ENCODE results near the gene USP35.

USP35 gene

DNA sequence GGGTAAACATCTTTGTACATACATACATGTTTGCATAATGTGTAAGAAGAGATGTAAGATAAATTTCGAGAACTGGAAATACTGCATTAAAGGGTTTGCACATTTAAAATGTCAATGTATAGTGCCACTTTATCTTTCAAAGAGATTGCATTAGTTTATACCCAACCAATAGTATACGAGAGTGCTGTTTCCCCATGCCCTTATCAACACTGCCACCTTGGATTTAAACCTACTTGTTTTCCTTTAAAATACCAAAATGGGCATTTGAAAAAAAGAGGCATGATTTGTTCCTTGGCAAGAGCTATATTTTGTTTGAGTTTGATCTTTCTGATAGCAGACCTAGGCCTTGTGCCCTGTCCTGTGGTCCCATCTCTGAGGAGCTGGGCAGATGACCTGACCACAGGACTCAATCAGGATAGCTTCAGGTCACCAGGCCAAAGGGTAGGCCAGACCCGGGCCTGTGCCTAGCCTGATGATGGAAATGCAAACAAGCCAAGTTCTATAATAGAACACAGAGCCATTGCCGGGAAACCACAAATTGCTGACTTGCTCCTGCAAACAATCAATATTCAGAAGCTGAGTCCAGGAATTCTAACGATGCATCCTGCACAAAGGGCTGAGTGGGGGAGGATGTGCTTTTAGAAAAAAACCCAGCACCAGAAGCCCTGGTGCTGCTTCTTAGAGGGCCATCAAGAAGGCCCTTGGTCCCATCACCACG is 32.4 kb upstream of the USP35 start:
- Histone ChIP-seq H3K27me3 (ENCODE audit: control insufficient read depth in 5 of 5, insufficient read depth in 4 of 5, low read length in 5 of 5) (no peaks in the 10 kb centered on the region), H3K9ac (ENCODE audit: low read length in 5 of 5) (no peak overlapping the region), H3K36me3 (ENCODE audit: control insufficient read depth in 5 of 5, insufficient read depth in 5 of 5, low read length in 5 of 5) (no peaks in the 10 kb centered on the region), H3K27ac (ENCODE audit: low read depth, low read length) (no peak overlapping the region), H3K4me3 (ENCODE audit: low read depth in 1 of 5, low read length in 5 of 5) (no peak overlapping the region), H3K4me1 (ENCODE audit: control insufficient read depth in 5 of 5, insufficient read depth in 5 of 5, low read length in 5 of 5) (peaks cover 0 to 7% (median 0%) of the 10 kb centered on the region in 5 donors), H3K9me3 (ENCODE audit: control insufficient read depth in 5 of 5, low read length in 5 of 5) (no peaks in the 10 kb centered on the region)

DNA sequence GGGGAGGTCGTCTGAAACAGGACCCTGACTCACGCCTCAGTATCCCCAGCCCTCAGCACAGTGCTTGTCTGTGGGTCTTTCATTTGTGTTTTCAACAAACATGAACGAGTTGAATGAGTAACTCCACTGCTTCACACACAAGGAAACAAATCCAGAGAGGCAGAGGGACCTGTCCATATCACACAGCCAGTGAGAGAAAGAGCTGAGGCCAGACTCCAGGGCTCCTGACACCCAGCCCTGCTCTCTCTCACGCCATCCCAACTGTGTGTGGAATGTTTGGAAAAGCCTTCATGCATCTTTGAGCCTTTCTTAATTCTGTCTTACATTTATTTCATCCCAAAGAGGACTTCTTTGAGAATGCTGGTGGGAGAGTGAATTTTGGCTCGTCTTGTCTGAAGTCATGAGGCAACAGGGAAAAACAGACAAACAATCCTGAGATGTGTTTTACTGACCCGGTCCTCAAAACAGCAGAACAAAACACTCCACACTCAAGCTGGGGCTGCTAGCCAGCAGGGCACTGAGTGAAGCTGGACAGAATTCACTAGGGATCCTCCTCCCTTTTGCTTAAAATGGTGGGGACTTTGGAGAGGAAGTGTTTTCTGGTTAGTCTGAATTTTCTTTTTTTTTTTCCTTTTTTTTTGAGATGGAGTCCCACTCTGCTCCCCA is 29.6 kb upstream of the USP35 start:
- H3K27ac ChIP-seq (ENCODE audit: low read depth, low read length): no peak overlapping the region
- no peak overlapping the region for H3K4me3 ChIP-seq (ENCODE audit: low read depth in 1 of 5, low read length in 5 of 5)
- no peaks in the 10 kb centered on the region for H3K9me3 ChIP-seq (ENCODE audit: control insufficient read depth in 5 of 5, low read length in 5 of 5)
- H3K9ac ChIP-seq (ENCODE audit: low read length in 5 of 5): no peak overlapping the region
- H3K4me1 ChIP-seq (ENCODE audit: control insufficient read depth in 5 of 5, insufficient read depth in 5 of 5, low read length in 5 of 5): peaks cover 0 to 12% (median 5%) of the 10 kb centered on the region in 5 donors
- H3K36me3 ChIP-seq (ENCODE audit: control insufficient read depth in 5 of 5, insufficient read depth in 5 of 5, low read length in 5 of 5): no peaks in the 10 kb centered on the region
- H3K27me3 ChIP-seq (ENCODE audit: control insufficient read depth in 5 of 5, insufficient read depth in 4 of 5, low read length in 5 of 5): no peaks in the 10 kb centered on the region

DNA sequence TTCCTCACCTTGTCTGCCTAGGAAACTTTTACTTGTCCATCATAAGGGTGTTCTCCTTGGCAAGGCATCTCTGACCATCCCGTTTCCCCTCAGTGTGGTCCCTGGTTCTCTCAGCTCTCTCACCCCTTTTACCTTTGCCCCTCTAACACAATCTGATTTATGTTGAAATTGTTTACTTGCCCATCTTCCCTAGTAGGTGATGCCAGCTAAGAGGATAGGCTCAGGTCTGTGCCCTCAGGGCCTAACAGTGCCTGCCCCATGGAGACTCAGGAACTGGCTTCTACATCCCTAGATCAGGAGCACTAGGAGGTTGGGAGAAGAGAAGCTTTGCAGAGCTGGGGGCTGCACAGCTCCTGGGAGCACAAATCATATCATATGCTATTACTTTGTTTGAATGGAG is 28.2 kb upstream of the USP35 start:
- H3K4me1 ChIP-seq (ENCODE audit: control insufficient read depth in 5 of 5, insufficient read depth in 5 of 5, low read length in 5 of 5): peaks cover 0 to 15% (median 5%) of the 10 kb centered on the region in 5 donors
- no peaks in the 10 kb centered on the region for H3K36me3 ChIP-seq (ENCODE audit: control insufficient read depth in 5 of 5, insufficient read depth in 5 of 5, low read length in 5 of 5)
- H3K27me3 ChIP-seq (ENCODE audit: control insufficient read depth in 5 of 5, insufficient read depth in 4 of 5, low read length in 5 of 5): no peaks in the 10 kb centered on the region
- peaks cover 0 to 5% (median 0%) of the 10 kb centered on the region in 5 donors for H3K9me3 ChIP-seq (ENCODE audit: control insufficient read depth in 5 of 5, low read length in 5 of 5)
- no peak overlapping the region for H3K4me3 ChIP-seq (ENCODE audit: low read depth in 1 of 5, low read length in 5 of 5)
- H3K27ac ChIP-seq (ENCODE audit: low read depth, low read length): no peak overlapping the region
- no peak overlapping the region for H3K9ac ChIP-seq (ENCODE audit: low read length in 5 of 5)

DNA sequence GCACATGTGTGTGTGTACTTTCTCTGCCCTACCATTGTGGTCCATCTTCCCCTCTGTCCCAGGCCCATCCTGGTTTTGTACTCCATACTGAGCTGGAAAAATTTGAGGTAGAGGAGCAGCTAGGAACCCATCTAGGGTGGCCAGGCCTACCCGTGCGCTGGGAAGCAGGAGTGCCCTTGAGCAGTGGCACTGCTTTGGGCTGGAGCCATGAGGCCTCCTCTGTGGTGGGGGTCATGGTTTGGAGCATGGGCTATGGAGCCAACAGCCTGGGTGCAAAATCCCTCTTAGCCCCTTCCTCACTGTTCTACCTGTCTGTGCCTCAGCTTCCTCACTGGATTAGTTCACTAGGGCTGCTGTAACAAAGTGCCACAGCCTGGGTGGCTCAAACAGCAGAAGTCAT is 27.4 kb upstream of the USP35 start:
- Histone ChIP-seq H3K9ac (ENCODE audit: low read length in 5 of 5) (no peak overlapping the region), H3K9me3 (ENCODE audit: control insufficient read depth in 5 of 5, low read length in 5 of 5) (peaks cover 0 to 5% (median 0%) of the 10 kb centered on the region in 5 donors), H3K27ac (ENCODE audit: low read depth, low read length) (no peak overlapping the region), H3K27me3 (ENCODE audit: control insufficient read depth in 5 of 5, insufficient read depth in 4 of 5, low read length in 5 of 5) (no peaks in the 10 kb centered on the region), H3K4me1 (ENCODE audit: control insufficient read depth in 5 of 5, insufficient read depth in 5 of 5, low read length in 5 of 5) (peaks cover 0 to 15% (median 5%) of the 10 kb centered on the region in 5 donors), H3K36me3 (ENCODE audit: control insufficient read depth in 5 of 5, insufficient read depth in 5 of 5, low read length in 5 of 5) (no peaks in the 10 kb centered on the region), H3K4me3 (ENCODE audit: low read depth in 1 of 5, low read length in 5 of 5) (no peak overlapping the region)

DNA sequence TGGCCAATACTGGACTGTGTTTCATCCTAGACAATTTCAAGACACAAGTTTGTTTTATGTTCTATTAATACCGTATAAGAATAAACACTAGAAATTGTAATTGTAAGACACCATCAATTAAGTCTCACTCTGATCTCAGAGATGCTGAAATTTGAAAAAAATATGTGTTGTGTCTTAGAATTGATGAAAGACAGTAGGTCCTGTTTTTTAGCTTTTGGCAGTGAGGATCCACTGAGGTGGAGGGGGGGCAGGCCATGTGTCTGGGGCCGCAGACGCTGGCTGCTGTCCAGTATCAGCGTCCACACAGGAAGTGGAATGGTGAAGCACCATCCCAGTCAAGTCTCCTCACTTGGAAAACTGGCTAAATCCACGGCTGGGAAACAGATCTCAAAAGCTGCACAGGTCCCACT is 26.8 kb upstream of the USP35 start:
- Histone ChIP-seq H3K9ac (ENCODE audit: low read length in 5 of 5) (no peak overlapping the region), H3K4me1 (ENCODE audit: control insufficient read depth in 5 of 5, insufficient read depth in 5 of 5, low read length in 5 of 5) (peaks cover 0 to 15% (median 5%) of the 10 kb centered on the region in 5 donors), H3K9me3 (ENCODE audit: control insufficient read depth in 5 of 5, low read length in 5 of 5) (peaks cover 0 to 5% (median 0%) of the 10 kb centered on the region in 5 donors), H3K36me3 (ENCODE audit: control insufficient read depth in 5 of 5, insufficient read depth in 5 of 5, low read length in 5 of 5) (no peaks in the 10 kb centered on the region), H3K27ac (ENCODE audit: low read depth, low read length) (no peak overlapping the region), H3K27me3 (ENCODE audit: control insufficient read depth in 5 of 5, insufficient read depth in 4 of 5, low read length in 5 of 5) (no peaks in the 10 kb centered on the region), H3K4me3 (ENCODE audit: low read depth in 1 of 5, low read length in 5 of 5) (no peak overlapping the region)

DNA sequence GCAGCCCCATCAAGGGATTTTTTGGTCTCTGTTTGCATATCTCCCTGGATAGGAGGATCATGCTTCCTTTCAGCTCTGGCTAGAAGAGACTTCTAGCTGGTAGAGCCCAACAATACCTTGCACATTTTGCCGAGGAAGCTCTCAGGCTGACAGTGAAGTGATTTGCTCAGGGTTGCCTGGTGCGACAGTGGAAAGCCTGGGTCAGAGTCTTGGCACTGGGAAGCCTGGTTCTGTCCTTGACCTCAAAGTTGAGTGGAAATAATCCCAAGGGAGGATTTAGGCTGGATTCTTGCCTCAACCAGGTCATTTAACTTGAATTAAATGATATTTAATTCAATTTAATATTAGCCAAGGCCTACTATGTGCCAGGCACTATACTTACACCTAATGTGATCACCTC is 24.9 kb upstream of the USP35 start:
- Histone ChIP-seq H3K27ac (ENCODE audit: low read depth, low read length) (no peak overlapping the region), H3K9ac (ENCODE audit: low read length in 5 of 5) (no peak overlapping the region), H3K9me3 (ENCODE audit: control insufficient read depth in 5 of 5, low read length in 5 of 5) (peaks cover 0 to 5% (median 0%) of the 10 kb centered on the region in 5 donors), H3K4me1 (ENCODE audit: control insufficient read depth in 5 of 5, insufficient read depth in 5 of 5, low read length in 5 of 5) (peaks cover under 1 to 24% (median 14%) of the 10 kb centered on the region in 5 donors), H3K27me3 (ENCODE audit: control insufficient read depth in 5 of 5, insufficient read depth in 4 of 5, low read length in 5 of 5) (no peaks in the 10 kb centered on the region), H3K36me3 (ENCODE audit: control insufficient read depth in 5 of 5, insufficient read depth in 5 of 5, low read length in 5 of 5) (no peaks in the 10 kb centered on the region), H3K4me3 (ENCODE audit: low read depth in 1 of 5, low read length in 5 of 5) (no peak overlapping the region)

DNA sequence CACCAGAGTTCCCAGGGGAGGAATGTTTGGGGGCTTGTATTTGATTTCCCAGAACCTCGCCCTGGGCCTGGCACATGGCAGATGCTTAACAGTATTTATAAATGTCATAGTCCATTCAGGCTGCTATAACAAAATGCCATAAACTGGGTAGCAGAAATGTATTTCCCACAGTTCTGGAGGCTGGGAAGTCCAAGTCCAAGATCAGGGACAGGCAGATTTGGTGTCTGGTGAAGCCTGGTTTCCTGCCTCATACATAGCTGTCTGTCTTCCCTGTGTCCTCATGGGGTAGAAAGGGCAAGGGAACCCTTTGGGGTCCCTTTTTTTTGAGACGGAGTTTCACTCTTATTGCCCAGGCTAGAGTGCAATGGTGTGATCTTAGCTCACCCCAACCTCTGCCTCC is 24.2 kb upstream of the USP35 start:
- Histone ChIP-seq H3K27me3 (ENCODE audit: control insufficient read depth in 5 of 5, insufficient read depth in 4 of 5, low read length in 5 of 5) (no peaks in the 10 kb centered on the region), H3K9ac (ENCODE audit: low read length in 5 of 5) (no peak overlapping the region), H3K36me3 (ENCODE audit: control insufficient read depth in 5 of 5, insufficient read depth in 5 of 5, low read length in 5 of 5) (no peaks in the 10 kb centered on the region), H3K27ac (ENCODE audit: low read depth, low read length) (no peak overlapping the region), H3K4me3 (ENCODE audit: low read depth in 1 of 5, low read length in 5 of 5) (no peak overlapping the region), H3K4me1 (ENCODE audit: control insufficient read depth in 5 of 5, insufficient read depth in 5 of 5, low read length in 5 of 5) (peaks cover 3 to 24% (median 18%) of the 10 kb centered on the region in 5 donors), H3K9me3 (ENCODE audit: control insufficient read depth in 5 of 5, low read length in 5 of 5) (peaks cover 0 to 5% (median 0%) of the 10 kb centered on the region in 5 donors)

DNA sequence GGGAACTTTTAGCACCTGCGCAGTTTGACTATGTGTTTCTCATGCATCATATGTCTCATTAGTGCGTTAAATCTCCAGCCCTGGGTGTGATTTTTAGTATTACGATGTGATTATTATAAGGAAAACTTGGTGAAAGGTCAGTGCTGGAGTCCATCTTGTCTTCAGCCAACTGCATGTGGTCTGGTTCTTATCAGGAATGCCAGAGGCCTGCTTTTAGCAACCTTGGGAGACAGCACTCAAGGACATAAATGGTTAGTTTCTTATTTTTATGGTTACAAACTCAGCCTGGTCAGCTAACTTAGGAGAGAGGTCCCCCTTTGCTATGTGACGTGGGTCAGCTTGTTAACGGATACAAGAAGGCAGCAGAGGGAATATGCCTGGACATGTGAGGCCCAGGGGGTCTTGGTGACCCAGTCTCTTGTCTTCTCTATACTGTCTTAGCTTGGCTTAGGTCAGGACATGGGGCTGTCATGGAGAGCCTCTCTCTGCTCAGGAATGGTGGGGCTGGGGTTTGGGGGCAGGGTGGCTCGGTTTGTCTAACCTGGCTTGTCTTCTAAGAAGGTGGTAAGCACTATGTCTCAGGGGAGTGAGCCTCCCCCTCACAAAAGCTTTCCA is 21.8 kb upstream of the USP35 start:
- Histone ChIP-seq H3K4me3 (ENCODE audit: low read depth in 1 of 5, low read length in 5 of 5) (no peak overlapping the region), H3K27ac (ENCODE audit: low read depth, low read length) (no peak overlapping the region), H3K4me1 (ENCODE audit: control insufficient read depth in 5 of 5, insufficient read depth in 5 of 5, low read length in 5 of 5) (peaks cover 3 to 33% (median 25%) of the 10 kb centered on the region in 5 donors), H3K36me3 (ENCODE audit: control insufficient read depth in 5 of 5, insufficient read depth in 5 of 5, low read length in 5 of 5) (peaks cover 0 to 10% (median 2%) of the 10 kb centered on the region in 5 donors), H3K27me3 (ENCODE audit: control insufficient read depth in 5 of 5, insufficient read depth in 4 of 5, low read length in 5 of 5) (no peaks in the 10 kb centered on the region), H3K9me3 (ENCODE audit: control insufficient read depth in 5 of 5, low read length in 5 of 5) (peaks cover 0 to 5% (median 0%) of the 10 kb centered on the region in 5 donors), H3K9ac (ENCODE audit: low read length in 5 of 5) (no peak overlapping the region)

DNA sequence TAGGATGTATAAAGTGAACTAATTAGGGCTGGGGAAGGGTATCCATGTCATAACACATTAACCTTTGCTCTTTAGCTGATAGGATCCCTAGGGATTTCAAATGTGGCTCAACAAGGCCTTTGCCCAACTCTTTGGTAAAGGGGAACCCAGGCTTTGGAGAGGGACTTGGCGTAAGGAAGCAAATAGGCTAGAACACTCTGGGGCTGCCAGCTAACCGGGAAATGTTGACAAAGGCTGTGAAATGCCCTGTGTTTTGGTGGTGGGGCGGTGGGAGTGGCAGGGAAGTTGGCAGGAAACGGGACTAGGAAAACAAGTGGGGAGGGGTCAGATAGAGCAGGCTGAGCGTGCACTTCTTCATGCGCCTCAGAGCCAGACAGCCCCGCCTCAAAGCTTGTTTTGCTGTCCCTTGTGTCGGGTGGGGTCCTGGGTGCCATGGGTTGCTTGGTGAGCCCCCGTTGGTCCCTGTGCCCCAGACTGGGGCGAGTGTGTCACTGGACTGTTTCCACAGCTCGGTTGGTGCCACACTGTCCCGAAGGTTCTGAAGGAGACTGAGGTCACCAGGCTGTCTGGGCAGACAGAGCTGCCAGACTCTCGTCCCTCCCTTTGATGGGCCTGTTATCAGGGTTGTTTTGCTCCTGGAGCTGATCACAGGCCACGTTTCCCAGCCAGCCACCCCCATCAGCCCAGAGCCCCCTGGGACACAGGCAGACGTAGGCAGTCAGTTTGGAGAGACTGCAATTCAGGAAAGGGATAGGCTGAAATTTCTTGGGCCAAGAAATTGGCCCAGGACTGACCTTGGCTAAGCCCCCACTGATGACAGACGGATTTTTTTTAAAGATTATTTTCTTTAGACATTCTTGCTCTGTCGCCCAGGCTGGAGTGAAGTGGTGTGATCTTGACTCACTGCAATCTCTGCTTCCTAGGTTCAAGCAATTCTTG is 19.9 kb upstream of the USP35 start:
- Histone ChIP-seq H3K9ac (ENCODE audit: low read length in 5 of 5) (peak overlapping the region in 4 of 5 donors; percentile 5 to 61 (median 32)), H3K27ac (ENCODE audit: low read depth, low read length) (peak overlapping the region; percentile 92), H3K4me3 (ENCODE audit: low read depth in 1 of 5, low read length in 5 of 5) (peak overlapping the region in 4 of 5 donors; percentile 1 to 37 (median 24))

More for the DNA sequence above, 19.9 kb upstream of the USP35 start:
- Histone ChIP-seq H3K4me1 (ENCODE audit: control insufficient read depth in 5 of 5, insufficient read depth in 5 of 5, low read length in 5 of 5) (peaks cover 3 to 28% (median 25%) of the 10 kb centered on the region in 5 donors), H3K9me3 (ENCODE audit: control insufficient read depth in 5 of 5, low read length in 5 of 5) (peaks cover 0 to 5% (median 0%) of the 10 kb centered on the region in 5 donors), H3K36me3 (ENCODE audit: control insufficient read depth in 5 of 5, insufficient read depth in 5 of 5, low read length in 5 of 5) (peaks cover 0 to 27% (median 19%) of the 10 kb centered on the region in 5 donors), H3K27me3 (ENCODE audit: control insufficient read depth in 5 of 5, insufficient read depth in 4 of 5, low read length in 5 of 5) (no peaks in the 10 kb centered on the region)
